Hematopoietic multipotent progenitor cell treated with erythropoietin and hydrocortisone succinate and interleukin-3 and kit ligand, for 4 days (in vitro differentiated cells): ENCODE results near the gene GLYATL1B.
A peak's percentile ranks its signal among the peaks of the same experiment; 100 is the strongest.
"Not testable (repeated sequence)": the region's sequence is repeated elsewhere in the genome, so short reads cannot be mapped to it uniquely, and the experiment has no call there.

Source experiments
- DNase-seq: peaks from one replicate; pipeline ENCODE4 v3.0.0-alpha.2; 2015

Gene GLYATL1B

GRCh38 chr11:59097113-59097708 is 11.1 kb downstream of the GLYATL1B start:
- peak; percentile 86 for DNase-seq

GRCh38 chr11:59097938-59098337 is 11.8 kb downstream of the GLYATL1B start:
- not testable (repeated sequence) for DNase-seq

DNA sequence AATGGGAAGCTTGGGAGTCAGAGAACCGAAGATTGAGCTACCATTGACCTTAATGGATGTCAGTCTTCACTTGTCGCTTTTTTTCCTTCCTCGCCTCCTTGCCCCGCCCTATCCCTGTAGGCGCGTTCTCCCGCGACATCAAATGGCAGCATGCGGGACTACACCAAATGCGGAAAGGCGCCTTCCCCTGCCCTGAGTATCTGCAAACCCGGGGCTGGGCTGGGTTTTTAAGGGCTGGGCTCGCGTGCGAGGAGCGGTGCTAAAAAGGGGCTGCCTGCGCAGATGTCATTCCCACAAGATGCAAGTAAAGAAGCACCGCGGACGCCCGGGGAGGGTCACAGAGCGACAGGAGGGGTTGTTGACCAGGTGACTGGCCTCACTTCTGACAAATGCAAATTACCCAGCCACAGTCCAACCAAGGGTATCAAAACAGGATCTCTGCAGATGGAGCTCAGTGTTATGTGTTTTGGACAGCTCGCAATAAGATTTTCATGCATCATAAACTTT is 16.2 kb downstream of the GLYATL1B start:
- peak; percentile 93 for DNase-seq

DNA sequence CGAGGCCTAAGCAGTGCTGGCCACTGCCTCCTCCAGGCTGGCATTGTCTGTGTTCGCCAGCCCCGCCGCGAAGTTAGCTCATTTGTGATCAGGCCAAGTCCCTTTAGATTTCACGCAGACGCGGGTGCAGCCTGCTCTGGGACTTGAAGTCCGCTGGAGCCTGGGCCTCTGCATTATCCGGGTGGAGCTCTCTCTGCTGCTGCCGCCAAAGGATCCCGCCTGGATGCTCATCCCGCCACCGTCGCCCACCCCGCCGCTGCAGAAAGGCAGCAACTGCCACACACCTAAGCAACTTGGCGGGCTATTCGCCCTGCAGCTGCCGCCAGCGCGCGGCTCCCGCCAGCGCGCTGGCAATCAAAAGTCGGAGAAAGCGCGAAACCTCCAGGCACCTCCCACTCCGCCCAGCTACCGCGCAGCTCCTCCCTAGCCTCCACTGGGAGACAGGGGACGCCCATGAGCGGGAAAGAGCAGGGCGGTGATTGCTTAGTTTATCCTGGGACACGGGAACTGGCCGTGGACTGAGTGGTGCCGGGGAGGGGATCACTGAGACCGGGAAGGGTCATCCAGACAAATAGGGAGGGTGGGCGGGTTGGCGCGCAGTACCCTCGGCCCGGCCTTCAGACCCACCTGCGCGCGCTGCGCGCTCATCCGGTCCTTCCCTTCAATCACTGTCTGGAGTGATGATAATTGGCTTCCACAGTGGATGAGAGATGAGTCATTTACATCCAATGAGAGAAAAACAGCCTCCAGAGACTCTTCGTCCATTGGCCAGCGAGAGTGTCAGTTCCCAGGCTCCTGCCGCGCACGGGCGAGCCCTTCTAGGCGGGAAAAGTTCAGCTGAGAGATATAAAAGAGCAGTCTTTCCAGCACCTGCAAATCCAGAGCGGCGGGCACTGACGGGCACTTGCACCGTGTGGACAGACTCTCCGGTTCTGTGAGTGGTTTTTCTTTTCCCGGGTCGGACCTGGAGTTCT is 20.5 kb downstream of the GLYATL1B start, which contains the start of gene FAM111B:
TSS of gene FAM111B (plus strand) at position 875 of the 974 bp plus-strand sequence. CDS start 2,389 bp downstream, outside the sequence.
- DNase-seq = peak; percentile 94

- peak; percentile 13 for DNase-seq
Observed at GRCh38 chr11:59107721-59108120, 21.6 kb downstream of the GLYATL1B start.

DNA sequence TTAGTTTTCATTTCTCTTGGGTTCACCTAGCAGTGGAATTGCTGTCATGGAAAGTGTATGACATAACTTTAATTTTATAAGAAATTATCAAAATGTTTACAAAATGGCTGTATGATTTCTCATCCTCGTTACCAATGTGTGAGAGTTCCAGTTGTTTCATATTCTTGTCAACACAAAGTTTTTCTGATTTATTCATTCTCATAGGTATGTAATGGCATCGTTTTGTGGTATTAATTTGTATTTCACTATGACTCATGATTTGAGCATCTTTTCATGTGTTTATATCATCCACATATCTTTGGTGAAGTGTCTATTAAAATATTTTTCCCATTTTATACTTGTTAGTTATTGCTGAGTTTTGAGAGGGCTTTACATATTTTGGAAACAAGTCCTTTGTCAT is 26.4 kb downstream of the GLYATL1B start:
- DNase-seq = no peak

GRCh38 chr11:59114344-59114743 is 28.2 kb downstream of the GLYATL1B start:
- no peak for DNase-seq

GRCh38 chr11:59115553-59115952 is 29.4 kb downstream of the GLYATL1B start:
- DNase-seq = no peak

DNA sequence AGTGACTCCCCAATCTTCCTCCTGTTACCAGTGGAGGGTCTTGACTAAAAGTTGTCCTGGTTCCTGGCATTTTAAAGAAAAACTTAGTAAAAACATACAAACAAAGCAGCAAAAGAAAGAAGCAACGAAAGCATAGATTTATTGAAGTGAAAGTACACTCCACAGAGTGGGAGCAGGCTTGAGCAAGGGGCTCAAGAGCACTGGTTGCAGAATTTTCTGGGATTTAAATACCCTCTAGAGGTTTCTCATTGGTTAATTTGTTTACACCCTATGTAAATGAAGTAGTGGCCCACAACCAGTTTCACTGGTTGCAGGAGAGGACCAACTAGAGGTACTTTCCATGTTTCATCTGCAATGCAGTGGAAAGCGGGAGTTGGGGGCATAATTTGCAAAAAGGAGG is 31.7 kb downstream of the GLYATL1B start:
- DNase-seq = no peak

DNA sequence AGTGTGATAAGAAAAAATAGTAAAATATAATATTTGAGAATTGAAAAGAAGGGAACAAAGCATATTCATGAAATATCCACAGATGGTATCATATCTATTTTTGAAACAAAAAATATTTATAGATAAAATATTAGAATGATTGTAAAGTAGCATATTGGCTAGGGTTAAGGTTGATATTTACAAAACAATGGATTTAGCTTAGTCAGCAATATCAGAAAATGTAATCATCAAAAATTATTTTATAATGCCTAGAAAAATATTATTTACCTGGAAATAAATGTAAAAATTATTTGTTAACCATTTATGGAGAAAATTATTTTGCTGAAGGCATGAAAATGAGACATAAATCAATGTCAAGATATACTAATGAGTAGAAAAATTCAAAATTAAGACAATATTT is 33.7 kb downstream of the GLYATL1B start:
- no peak for DNase-seq

DNA sequence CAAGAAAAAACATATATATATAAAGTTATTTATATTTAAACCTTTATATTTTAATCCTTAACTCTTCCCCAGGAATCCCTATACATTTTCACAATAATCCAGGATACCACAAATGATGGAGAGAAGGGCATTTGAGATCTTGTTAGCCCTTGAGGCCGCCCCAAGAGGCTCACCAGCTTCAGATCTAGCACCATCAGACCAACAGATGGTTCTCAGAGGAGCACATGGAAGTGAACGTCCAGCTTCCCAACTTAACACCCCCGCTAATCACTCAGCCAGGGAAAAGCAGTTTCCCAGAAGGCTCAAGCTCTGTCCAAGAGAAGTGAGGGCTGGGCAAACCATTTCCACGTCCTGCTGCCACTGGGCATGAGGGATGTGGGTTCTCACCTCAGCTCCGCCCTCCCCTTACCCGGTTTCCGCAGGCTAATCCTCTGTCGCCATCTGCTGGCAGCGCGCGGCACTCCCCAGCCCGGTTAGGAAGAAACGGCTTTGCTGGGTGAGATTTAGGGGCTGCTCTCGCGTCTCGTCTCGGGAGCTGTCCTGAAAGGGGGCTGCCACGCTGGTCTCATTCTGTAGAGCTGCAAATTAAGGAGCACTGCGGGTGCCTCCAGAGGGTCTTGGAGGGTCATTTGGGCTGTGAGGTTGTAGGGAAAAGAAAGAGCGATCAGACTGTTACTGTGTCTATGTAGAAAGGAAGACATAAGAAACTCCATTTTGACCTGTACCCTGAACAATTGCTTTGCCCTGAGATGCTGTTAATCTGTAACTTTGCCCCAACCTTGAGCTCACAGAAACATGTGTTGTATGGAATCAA is 49.7 kb downstream of the GLYATL1B start:
- peak; percentile 94 for DNase-seq

DNA sequence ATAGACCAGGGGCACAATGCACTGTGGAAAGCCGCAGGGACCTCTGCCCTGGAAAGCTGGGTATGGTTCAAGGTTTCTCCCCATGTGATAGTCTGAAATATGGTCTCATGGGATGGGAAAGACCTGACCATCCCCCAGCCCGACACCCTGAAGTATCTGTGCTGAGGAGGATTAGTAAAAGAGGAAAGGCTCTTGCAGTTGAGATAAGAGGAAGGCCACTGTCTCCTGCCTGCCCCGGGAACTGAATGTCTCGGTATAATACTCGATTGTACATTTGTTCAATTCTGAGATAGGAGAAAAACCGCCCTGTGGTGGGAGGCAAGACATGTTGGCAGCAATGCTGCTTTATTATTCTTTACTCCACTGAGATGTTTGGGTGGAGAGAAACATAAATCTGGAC is 50.4 kb downstream of the GLYATL1B start:
- DNase-seq = peak; percentile 87

DNA sequence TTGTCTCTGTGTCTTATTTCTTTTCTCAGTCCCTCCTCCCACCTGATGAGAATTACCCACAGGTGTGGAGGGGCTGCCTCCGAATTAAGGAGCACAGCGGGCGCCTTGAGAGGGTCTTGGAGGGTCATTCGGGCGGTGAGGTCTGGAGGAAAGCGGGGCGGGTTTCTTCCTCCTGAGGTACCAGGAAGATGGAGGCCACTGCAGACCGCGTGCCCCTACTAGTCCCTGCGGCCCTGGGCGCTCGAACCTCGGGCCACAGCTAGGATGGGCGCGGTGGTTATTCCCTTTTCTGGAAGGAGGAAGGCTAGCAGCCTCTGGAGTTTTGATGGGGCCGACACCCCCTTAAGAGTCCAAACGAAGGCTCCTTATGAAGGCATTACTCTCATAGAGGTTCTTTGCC is 51.1 kb downstream of the GLYATL1B start:
- DNase-seq = no peak

- no peak for DNase-seq
Observed at GRCh38 chr11:59138643-59139042, 52.5 kb downstream of the GLYATL1B start.

GRCh38 chr11:59141191-59141590 is 55.1 kb downstream of the GLYATL1B start:
- DNase-seq = no peak

DNA sequence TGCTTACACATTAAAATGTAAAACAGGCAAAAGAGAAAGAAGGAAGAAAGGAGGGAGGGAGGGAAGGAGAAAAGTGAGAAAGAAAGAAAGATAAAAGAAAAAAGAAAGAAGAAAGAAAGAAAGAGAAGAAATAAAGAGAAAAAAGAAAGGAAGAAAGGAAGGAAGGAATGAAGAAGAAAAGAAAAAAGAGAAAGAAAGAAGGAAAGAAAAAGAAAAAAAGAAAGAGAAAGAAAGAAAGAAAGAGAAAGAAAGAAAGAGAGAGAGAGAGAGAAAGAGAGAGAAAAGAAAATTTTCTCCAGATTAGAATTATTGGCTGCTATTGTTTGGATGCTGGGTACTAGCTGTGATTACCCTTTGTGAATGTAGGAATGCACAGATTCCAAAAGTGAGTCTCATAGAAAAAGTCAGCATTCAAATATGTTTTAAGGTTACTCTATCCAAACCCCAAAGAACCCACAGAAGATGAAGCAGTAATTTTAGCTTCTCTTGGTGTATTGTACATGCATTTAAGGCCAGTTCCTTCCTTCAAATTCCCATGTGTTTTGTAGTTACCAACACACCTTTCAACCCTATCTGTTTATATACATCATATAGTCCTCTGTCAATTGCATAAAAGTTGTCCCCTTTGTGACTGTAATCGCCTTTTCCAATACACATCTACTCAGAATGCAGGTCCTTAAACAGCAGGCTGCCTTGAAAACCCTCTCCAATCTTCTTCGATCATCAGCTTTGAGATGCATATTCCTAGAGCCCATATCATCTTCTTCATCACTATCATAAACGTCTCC is 55.8 kb downstream of the GLYATL1B start:
- peak; percentile 25 for DNase-seq

DNA sequence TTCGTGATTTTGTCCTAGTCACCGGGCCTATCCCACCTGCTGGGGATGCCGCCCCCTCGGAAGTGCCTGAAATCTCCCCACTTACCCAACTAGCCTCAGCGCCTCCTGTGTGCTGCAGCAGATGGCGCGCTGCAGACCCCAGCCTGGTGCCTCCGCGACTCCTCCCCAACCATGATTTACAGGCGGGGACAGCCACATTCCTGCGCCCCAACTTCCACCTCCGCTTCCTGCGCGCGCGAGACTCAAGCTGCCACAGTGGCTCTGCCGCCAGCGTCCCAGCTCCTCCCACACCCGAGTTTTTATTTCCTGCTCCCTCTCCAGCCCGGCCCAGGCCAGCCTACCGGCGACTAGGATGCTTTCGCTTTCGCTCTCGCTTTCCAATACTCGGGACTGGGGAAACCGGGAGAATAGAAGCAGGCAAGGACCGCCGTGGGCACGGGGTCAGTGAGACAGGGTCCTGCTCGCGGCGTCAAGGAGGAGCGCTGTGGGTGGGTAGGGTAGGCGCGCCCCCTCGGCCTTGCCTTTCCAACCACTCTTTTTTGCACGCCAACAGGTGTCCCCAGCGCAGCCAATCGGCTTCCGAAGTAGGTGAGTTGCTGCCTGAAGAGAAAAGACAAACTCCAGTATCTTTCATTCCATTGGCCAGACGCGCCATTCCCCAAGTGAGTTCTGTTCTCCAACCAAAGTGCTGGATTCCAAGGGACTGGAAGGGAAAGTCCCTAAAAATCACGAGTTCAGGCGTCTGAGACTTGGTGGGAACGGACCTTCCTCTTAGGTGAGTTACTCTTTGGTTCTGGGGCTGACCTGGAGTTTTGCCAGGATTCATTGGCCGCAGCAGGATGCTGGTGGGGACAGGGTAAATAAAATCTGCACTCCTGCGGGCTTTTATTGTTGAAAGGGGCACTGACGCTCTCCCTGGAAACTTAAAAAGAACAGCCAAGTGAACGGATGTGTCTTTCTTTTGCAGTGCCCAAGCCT is 56.7 kb downstream of the GLYATL1B start, which contains the start of gene FAM111A:
TSS of gene FAM111A (plus strand) at position 327 of the 978 bp plus-strand sequence. CDS start 6,017 bp downstream, outside the sequence.
- DNase-seq = peak; percentile 95

DNA sequence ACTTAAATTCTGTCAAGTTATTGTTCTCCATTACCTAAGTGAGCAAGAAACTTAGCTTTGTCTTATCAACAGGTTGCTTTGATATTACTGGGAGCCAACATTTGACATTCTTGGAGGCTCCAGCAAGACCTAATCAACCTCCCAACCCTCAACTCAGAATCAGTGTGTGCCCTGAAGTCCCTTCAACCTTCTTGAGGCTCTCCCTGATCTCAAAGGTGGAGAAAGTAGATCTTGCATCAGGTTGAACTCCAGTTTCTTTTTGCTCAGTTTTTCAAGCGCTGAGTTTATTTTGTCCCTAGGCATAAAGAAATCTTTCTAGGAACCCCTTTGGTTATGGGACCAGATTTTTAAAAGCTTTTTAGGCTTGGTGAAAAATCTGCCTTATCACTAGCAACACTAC is 58.0 kb downstream of the GLYATL1B start:
- DNase-seq = peak; percentile 13
